ENCODE data around the gene TRIO.

GRCh38 chr5:14359069-14360043 is 216.2 kb downstream of the TRIO start:
- TF ChIP-seq CTCF (IDR thresholded peaks at IDR 0.05): no peak
- TF ChIP-seq POLR2A (IDR thresholded peaks at IDR 0.05): no peak
- no peak for TF ChIP-seq POLR2AphosphoS5 (IDR thresholded peaks at IDR 0.05)
- TF ChIP-seq EP300 (IDR thresholded peaks at IDR 0.05): no peak

Data from upper lobe of left lung (tissue), 4 donors.